SK-N-MC (cell line): ENCODE measurements around the gene ZNF543.

Experiments used
- EZH2 ChIP-seq: fragments of 200-600 bp; sonication (generic); IDR thresholded peaks from one replicate; pipeline ENCODE4 v1.6.1; 2017; ENCODE audit warnings: antibody characterized with exemption
- FOXP2 ChIP-seq: optimal IDR thresholded peaks from 2 replicates; pipeline ENCODE3; 2011; ENCODE audit warnings: mild to moderate bottlenecking, moderate library complexity; ENCODE audit not compliant: insufficient read depth; ENCODE audit errors: extremely low read length, control extremely low read depth
- POLR2AphosphoS5 ChIP-seq: IDR thresholded peaks from 2 replicates; pipeline ENCODE4 v1.6.1; 2012; ENCODE audit warnings: mild to moderate bottlenecking, low read depth, low read length, borderline replicate concordance

DNA sequence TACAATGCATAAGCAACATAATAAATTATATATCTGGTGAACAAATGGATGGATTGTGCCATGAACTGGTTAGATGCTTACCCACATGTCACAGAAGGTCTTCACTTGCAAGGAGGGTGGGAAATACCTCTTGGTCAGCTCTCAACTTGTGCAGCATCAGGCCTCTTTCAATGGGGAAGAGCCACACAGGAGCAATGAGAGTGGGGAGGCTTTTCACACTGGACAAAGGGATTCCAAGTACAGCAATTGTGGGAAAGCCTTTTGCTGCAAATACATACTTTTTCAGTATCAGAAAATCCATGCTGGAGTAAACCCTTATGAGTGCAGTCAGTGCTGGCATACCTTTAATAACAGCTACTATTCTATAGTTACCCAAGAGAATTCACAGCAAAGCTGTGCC is 11.8 kb upstream of the ZNF543 start:
- TF ChIP-seq POLR2AphosphoS5, result no peak
- TF ChIP-seq EZH2, result no peak
- TF ChIP-seq FOXP2, result no peak
